ENCODE data around the gene CLEC1A.

CLEC1A gene

GRCh38 chr12:10098791-10099190 is at the start of gene CLEC1A:
CLEC1A (minus strand) TSS chr12:10098985; CDS start chr12:10098922, 63 bp downstream.
- DNase-seq = no peak

- DNase-seq = no peak
These were observed 49.1 kb upstream of the CLEC1A start for GRCh38 chr12:10147714-10148403.

- DNase-seq = no peak
These were observed 44.3 kb upstream of the CLEC1A start for GRCh38 chr12:10142976-10143589.

GRCh38 chr12:10140001-10140400 is 41.2 kb upstream of the CLEC1A start:
- DNase-seq = peak; percentile 27

GRCh38 chr12:10136637-10137205 is 37.9 kb upstream of the CLEC1A start:
- peak; percentile 54 for DNase-seq

GRCh38 chr12:10135126-10135525 is 36.3 kb upstream of the CLEC1A start:
- DNase-seq = no peak

GRCh38 chr12:10132850-10133370 is 34.1 kb upstream of the CLEC1A start:
- DNase-seq = no peak

- no peak for DNase-seq
These were observed 32.4 kb upstream of the CLEC1A start for GRCh38 chr12:10131111-10131690.

- DNase-seq = no peak
These were observed 31.3 kb upstream of the CLEC1A start, which contains the start of gene CLEC7A for GRCh38 chr12:10130042-10130441. CLEC7A (minus strand) TSS chr12:10130199; CDS start chr12:10130082, 117 bp downstream.

- DNase-seq = no peak
These were observed 29.9 kb upstream of the CLEC1A start for GRCh38 chr12:10128687-10129086.

- DNase-seq = no peak
These were observed 27.6 kb upstream of the CLEC1A start for GRCh38 chr12:10126413-10126812.

- no peak for DNase-seq
These were observed 23.9 kb upstream of the CLEC1A start for GRCh38 chr12:10122689-10123088.

- no peak for DNase-seq
These were observed 22.5 kb upstream of the CLEC1A start for GRCh38 chr12:10121278-10121677.

- no peak for DNase-seq
These were observed 20.3 kb upstream of the CLEC1A start for GRCh38 chr12:10119066-10119465.

- no peak for DNase-seq
These were observed 17.1 kb upstream of the CLEC1A start for GRCh38 chr12:10115890-10116289.

GRCh38 chr12:10115311-10115710 is 16.5 kb upstream of the CLEC1A start:
- no peak for DNase-seq

GRCh38 chr12:10113920-10114319 is 15.1 kb upstream of the CLEC1A start:
- no peak for DNase-seq

- no peak for DNase-seq
These were observed 14.3 kb upstream of the CLEC1A start for GRCh38 chr12:10113075-10113474.

- DNase-seq = no peak
These were observed 12.7 kb upstream of the CLEC1A start for GRCh38 chr12:10111451-10111850.

GRCh38 chr12:10110256-10110844 is 11.6 kb upstream of the CLEC1A start:
- no peak for DNase-seq

GRCh38 chr12:10102322-10102721 is 3.5 kb upstream of the CLEC1A start:
- DNase-seq = no peak

GRCh38 chr12:10101648-10102220 is 2.9 kb upstream of the CLEC1A start:
- DNase-seq = no peak

GRCh38 chr12:10101042-10101579 is 2.3 kb upstream of the CLEC1A start:
- no peak for DNase-seq
